Muscle layer of duodenum (tissue), 2 donors: ENCODE results near the gene HIGD1C.
A peak's percentile ranks its signal among the peaks of the same experiment; 100 is the strongest.

ENCODE experiments used
- H3K27ac ChIP-seq: one replicate; pipeline ENCODE4 v1.7.0; 2013; ENCODE audit warnings: mild to moderate bottlenecking, low read length
- H3K27me3 ChIP-seq: one replicate; pipeline ENCODE4 v1.7.0; 2013; ENCODE audit warnings: low read depth, mild to moderate bottlenecking, control low read depth, low read length
- H3K36me3 ChIP-seq, 2 donors: one replicate each; pipeline ENCODE4 v1.7.0; 2013; ENCODE audit warnings: low read length in 2 of 2, control low read depth in 1 of 2, mild to moderate bottlenecking in 1 of 2; ENCODE audit not compliant: insufficient read depth in 2 of 2, control insufficient read depth in 1 of 2
- H3K4me1 ChIP-seq, 2 donors: one replicate each; pipeline ENCODE4 v1.7.0; 2013; ENCODE audit warnings: low read length in 2 of 2, mild to moderate bottlenecking in 2 of 2, control low read depth in 1 of 2, moderate library complexity in 1 of 2; ENCODE audit not compliant: insufficient read depth in 2 of 2, control insufficient read depth in 1 of 2
- H3K4me3 ChIP-seq, 2 donors: one replicate each; pipeline ENCODE4 v1.7.0; 2013; ENCODE audit warnings: low read length in 2 of 2, low read depth in 1 of 2, mild to moderate bottlenecking in 1 of 2
- H3K9me3 ChIP-seq, 2 donors: one replicate each; pipeline ENCODE4 v1.7.0; 2013; ENCODE audit warnings: low read length in 2 of 2, control low read depth in 1 of 2, mild to moderate bottlenecking in 1 of 2; ENCODE audit not compliant: control insufficient read depth in 1 of 2
- donor health status: healthy.

Gene HIGD1C

DNA sequence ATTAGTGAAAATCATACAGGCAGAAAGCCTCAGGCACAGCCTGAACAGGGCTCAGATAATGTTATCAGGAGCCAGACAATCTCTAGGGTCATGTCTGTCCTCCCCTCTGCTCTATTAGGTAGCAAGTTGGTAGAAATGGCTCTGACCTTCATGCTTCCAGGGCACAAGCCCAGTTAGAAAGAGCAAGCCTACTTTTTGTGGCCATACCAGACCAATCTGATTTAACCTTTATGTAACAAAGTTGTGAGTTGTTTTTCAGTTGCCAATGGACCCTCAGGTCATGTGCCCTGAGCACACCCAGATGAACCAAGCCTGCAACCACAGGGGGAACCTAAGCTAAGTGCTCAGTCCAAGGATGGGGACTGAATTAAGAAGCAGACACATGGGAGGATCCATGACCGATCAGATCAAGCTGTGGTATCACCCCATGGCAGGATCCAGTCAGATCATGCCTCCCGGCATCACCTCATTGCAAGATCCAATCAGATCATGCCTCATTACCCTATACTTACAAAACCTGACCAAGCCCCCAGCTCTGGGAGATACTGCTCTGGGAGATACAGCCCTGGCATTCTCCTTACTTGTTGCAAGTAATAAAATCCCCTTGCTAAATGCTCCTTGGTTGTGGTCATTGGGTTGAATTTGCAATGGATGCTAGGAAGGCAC, 18.8 kb upstream of the HIGD1C start:
- H3K9me3 ChIP-seq = peaks cover 0 to 9% of the 10 kb centered on the region in 2 donors
- no peak overlapping the region for H3K4me3 ChIP-seq
- H3K4me1 ChIP-seq = peaks cover 16 to 46% of the 10 kb centered on the region in 2 donors
- no peaks in the 10 kb centered on the region for H3K27me3 ChIP-seq
- H3K36me3 ChIP-seq = peaks cover 0 to 18% of the 10 kb centered on the region in 2 donors
- H3K27ac ChIP-seq = peak overlapping the region; percentile 26

DNA sequence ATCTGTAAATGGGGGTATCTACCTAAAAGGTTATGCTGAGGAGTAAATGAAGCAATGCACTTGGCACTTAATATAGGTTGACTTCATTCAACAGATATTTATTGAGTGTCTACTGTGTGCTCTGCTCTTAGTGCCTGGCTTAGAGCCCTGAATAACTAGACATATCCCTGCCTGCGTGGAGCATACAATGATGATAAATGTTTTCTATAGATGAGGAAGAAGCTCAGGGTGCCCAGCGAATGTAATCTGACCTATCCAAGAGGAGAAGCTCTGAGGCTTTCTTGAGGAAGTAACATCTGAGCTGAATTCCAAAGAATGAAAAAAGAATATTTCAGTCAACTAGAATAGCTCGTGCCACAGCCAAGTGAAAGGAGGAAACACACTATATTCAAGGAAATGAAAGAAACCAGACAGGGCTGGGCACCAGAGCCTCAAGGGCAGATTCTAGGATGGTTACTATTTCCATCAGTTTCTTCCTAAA, 17.9 kb upstream of the HIGD1C start:
- peak overlapping the region in 1 of 2 donors; percentile 22 for H3K4me3 ChIP-seq
- no peaks in the 10 kb centered on the region for H3K27me3 ChIP-seq
- peaks cover 0 to 9% of the 10 kb centered on the region in 2 donors for H3K9me3 ChIP-seq
- peaks cover 13 to 38% of the 10 kb centered on the region in 2 donors for H3K4me1 ChIP-seq
- H3K36me3 ChIP-seq = peaks cover 0 to 18% of the 10 kb centered on the region in 2 donors
- H3K27ac ChIP-seq = peak overlapping the region; percentile 84

DNA sequence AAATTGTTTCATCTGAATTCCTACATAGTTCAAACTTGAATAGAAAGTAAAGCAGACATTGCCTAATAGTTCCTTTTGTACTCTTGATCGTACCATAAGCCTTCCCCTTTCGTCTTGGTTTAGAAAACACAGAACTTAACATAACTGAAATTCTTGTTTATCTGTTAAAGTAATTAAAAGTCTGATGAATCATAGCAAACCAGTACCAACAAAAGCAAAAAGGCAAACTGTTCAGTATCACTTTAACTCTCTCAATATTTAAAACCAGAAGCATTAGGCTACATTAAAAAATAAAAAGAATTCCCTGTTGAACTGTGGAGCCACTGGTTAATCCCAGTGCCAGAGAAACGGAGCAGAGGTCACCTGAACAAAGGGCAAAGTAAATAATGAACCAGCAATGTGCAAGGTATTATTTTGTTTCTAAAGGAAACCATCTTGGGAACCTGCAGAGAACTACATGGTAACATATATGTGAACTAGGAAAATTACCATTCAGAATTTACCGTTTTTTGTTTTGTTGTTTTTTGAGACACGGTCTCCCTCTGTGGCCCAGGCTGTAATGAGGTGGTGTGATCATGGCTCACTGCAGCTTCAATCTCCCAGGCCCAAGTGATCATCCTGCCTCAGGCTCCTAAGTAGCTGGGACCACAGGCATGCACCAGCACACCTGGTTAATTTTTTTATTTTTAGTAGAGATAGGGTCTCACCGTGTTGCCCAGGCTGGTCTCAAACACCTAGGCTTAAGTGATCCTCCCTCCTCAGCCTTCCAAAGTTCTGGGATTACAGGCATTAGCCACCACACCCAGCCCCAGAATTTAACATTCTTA, 17.1 kb upstream of the HIGD1C start:
- peaks cover 0 to 9% of the 10 kb centered on the region in 2 donors for H3K9me3 ChIP-seq
- peaks cover 0 to 18% of the 10 kb centered on the region in 2 donors for H3K36me3 ChIP-seq
- H3K4me3 ChIP-seq = peak overlapping the region; percentile 19 to 22
- peak overlapping the region; percentile 84 for H3K27ac ChIP-seq
- H3K4me1 ChIP-seq = peaks cover 11 to 32% of the 10 kb centered on the region in 2 donors
- no peaks in the 10 kb centered on the region for H3K27me3 ChIP-seq

DNA sequence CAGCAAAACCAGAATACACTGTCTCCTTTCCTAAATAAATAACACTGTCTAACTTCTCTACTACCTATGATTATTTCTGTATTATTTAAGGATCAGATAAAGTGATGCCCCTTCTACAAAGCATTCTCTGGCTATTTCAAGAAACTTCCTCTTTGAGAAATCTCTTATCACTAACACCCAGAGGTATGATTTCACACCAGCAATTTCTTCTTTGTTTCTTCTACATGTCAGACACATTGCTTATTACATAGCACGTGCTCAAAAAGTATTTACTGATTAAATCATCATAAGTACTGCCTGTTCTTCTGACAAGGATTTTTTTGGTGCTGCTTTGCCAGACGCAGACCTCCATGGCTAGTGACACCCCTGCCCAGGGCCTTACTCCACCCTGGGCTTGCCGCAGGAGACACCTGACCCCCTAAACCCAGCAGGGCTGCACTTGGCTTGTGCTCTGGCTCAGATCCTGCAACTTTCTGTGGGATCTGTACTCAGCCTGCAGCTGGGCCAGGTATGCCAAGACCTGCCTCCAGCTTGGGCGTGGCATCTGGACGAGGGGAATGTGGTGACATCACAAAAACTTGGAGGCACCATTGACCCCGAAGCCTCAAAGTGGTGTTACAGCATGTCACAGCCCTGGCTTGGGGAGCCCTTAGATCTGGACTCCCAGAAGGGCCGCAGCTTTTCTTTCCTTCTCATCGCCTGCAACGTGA, 15.4 kb upstream of the HIGD1C start:
- H3K9me3 ChIP-seq = peaks cover 0 to 9% of the 10 kb centered on the region in 2 donors
- H3K27me3 ChIP-seq = no peaks in the 10 kb centered on the region
- no peak overlapping the region for H3K4me3 ChIP-seq
- H3K27ac ChIP-seq = no peak overlapping the region
- H3K36me3 ChIP-seq = peaks cover 0 to 9% of the 10 kb centered on the region in 2 donors
- H3K4me1 ChIP-seq = peaks cover 11 to 27% of the 10 kb centered on the region in 2 donors

- Histone ChIP-seq H3K27ac (no peak overlapping the region), H3K4me3 (no peak overlapping the region), H3K9me3 (peaks cover 0 to 9% of the 10 kb centered on the region in 2 donors), H3K27me3 (no peaks in the 10 kb centered on the region), H3K4me1 (peaks cover 11 to 23% of the 10 kb centered on the region in 2 donors), H3K36me3 (peaks cover 0 to 9% of the 10 kb centered on the region in 2 donors)
Measured at GRCh38 chr12:50937653-50938052, 14.7 kb upstream of the HIGD1C start.

DNA sequence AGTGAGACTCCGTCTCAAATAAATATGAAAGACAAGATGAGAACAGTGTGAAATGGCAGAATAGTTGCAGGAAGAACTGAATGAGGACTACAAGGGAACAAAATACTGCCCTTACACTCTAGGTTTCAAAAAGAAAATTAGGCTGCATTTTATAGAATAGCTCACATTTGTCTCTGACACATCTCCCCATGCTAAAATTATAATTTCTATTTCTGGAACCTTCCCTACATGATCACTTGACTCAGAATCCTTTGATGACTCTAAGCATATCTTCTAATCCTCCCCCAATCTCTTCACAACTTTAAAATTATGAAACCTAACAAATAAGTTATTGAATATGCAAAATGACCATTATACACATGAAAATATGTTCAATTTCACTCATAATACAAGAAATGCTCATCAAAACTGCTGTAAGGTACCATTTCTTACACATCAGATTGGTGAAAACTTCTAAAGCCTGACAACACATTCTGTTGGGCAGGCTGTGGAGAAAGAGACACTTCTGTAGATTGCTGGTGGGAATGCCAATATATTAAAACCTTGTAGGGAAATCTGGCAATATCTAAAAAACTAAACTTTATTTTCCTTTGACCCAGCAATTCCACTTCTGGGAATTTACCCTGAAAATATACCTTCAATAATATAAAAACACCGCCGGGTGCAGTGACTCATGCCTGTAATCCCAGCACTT, 4.3 kb upstream of the HIGD1C start:
- Histone ChIP-seq H3K4me1 (peaks cover 0 to 4% of the 10 kb centered on the region in 2 donors), H3K27me3 (no peaks in the 10 kb centered on the region), H3K27ac (no peak overlapping the region), H3K36me3 (no peaks in the 10 kb centered on the region), H3K9me3 (no peaks in the 10 kb centered on the region), H3K4me3 (no peak overlapping the region)

GRCh38 chr12:50948798-50949197, 3.5 kb upstream of the HIGD1C start:
- no peak overlapping the region for H3K27ac ChIP-seq
- H3K4me1 ChIP-seq = peaks cover 0 to 4% of the 10 kb centered on the region in 2 donors
- H3K4me3 ChIP-seq = no peak overlapping the region
- no peaks in the 10 kb centered on the region for H3K27me3 ChIP-seq
- no peaks in the 10 kb centered on the region for H3K36me3 ChIP-seq
- no peaks in the 10 kb centered on the region for H3K9me3 ChIP-seq

DNA sequence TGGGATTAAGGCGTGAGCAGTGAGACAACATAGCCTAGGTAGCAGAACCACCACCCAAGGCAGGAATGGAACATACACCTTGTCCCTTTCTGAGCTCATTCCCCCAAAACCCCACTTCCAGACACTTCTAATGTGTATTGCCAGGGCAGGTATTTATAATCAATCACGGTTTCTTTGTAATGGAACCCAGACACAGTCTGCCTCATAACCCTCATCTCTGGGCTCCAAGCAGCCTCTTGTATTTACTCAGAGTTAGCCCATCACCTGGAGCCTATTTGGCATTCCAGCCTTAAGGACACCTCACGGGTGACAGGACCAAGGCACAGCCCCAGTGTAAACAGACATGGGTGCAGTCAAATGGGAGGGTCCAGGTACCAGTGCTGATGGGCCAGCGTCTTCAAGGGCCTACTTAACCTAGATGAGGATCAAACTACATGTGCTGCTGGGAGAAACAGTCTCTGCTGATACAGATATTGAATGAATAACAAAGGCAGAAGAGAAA, 2.5 kb upstream of the HIGD1C start:
- Histone ChIP-seq H3K36me3 (no peaks in the 10 kb centered on the region), H3K27ac (no peak overlapping the region), H3K4me1 (peaks cover 0 to 4% of the 10 kb centered on the region in 2 donors), H3K27me3 (no peaks in the 10 kb centered on the region), H3K4me3 (no peak overlapping the region), H3K9me3 (no peaks in the 10 kb centered on the region)

DNA sequence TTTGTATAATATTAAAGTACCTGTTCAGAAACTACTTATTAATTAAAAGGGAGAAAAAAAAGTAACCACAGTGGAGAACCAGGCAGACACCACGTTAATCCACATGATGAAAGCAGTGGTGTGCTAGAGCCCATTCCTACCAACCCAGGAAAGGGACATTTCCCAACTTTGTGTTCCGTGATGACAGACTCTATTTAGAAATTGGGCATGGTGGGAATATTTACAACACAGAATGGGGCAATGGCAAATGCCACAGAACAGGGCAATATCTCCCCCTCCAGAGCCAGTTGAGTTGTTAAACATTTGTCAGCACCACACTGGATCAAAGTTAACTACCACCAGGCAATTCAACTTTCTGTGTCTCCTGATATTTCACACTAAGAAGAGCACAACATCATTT, 1.2 kb upstream of the HIGD1C start:
- Histone ChIP-seq H3K9me3 (no peaks in the 10 kb centered on the region), H3K27ac (no peak overlapping the region), H3K4me1 (peaks cover 0 to 4% of the 10 kb centered on the region in 2 donors), H3K36me3 (no peaks in the 10 kb centered on the region), H3K27me3 (no peaks in the 10 kb centered on the region), H3K4me3 (no peak overlapping the region)

DNA sequence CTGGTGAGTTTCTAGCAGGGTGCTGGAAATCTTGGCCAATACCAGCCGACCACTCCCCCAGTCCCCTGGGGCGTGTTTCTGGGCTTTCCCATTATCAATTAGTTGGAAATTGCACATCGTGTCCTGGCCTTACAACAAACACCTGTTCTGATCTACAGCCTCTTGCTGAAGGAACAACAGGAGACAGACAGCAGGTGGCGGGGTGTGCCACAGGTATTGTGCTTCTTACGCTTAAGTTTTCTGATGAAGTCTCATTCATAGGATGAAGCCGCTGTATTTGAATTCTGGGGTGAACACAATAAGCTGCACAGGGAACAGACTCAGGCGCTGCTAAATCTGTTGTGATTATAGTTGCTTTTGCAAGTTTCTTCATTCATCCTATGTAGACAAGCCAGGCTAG, 703 bp downstream of the HIGD1C start:
- no peaks in the 10 kb centered on the region for H3K36me3 ChIP-seq

More for the DNA sequence above, 703 bp downstream of the HIGD1C start:
- Histone ChIP-seq H3K27ac (no peak overlapping the region), H3K4me1 (peaks cover 0 to 3% of the 10 kb centered on the region in 2 donors), H3K4me3 (no peak overlapping the region), H3K27me3 (no peaks in the 10 kb centered on the region), H3K9me3 (no peaks in the 10 kb centered on the region)
